Measurements from ENCODE around the gene IL36RN.
"Not testable (repeated sequence)": the region's sequence is repeated elsewhere in the genome, so short reads cannot be mapped to it uniquely, and the experiment has no call there.

IL36RN gene

DNA sequence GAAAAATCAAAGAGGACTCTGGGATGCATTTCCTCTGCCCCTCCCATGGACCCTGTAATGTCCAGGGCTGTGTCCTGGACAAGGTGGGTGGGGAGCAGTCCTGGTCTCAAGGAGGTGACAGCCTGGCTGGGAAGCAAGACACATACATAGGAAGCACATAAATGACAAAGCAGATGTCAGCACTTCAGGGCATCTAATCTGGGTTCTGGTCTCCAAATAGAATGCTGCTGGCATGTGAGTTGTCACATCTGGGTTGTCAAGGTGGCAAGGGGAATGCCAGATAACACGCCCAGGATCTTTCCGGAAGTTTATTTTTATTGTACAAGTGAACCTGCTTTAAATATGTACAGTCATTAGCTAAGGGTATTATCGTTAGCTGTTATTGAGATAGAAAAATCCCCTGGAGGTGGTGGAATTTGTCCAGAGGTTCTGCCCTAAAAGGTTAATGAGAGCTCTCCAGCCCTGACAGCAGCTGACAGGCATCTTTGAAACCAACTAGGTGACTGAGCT, 14.4 kb downstream of the IL36RN start:
- no peak for DNase-seq (ENCODE audit: low read depth, low spot score)

DNA sequence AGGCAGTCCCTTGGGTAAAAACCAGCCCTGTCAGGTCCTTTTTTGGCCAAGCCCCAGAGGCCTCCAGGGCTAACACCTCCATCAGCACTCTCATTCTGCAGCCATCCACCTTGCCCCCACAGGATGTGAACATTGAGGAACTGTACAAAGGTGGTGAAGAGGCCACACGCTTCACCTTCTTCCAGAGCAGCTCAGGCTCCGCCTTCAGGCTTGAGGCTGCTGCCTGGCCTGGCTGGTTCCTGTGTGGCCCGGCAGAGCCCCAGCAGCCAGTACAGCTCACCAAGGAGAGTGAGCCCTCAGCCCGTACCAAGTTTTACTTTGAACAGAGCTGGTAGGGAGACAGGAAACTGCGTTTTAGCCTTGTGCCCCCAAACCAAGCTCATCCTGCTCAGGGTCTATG, 16.0 kb downstream of the IL36RN start:
- DNase-seq (ENCODE audit: low read depth, low spot score): no peak

DNA sequence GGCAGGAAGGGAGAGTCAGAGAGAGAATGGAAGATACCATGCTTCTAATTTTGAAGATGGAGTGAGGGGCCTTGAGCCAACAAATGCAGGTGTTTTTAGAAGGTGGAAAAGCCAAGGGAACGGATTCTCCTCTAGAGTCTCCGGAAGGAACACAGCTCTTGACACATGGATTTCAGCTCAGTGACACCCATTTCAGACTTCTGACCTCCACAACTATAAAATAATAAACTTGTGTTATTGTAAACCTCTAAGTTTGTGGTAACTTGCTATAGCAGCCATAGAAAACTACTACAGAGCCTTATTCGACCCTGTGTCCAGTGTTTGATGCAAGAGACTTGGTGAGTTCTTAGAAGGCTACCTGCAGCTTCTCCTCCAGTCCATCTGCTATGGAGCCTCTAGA, 16.6 kb downstream of the IL36RN start:
- DNase-seq (ENCODE audit: low read depth, low spot score): no peak

DNA sequence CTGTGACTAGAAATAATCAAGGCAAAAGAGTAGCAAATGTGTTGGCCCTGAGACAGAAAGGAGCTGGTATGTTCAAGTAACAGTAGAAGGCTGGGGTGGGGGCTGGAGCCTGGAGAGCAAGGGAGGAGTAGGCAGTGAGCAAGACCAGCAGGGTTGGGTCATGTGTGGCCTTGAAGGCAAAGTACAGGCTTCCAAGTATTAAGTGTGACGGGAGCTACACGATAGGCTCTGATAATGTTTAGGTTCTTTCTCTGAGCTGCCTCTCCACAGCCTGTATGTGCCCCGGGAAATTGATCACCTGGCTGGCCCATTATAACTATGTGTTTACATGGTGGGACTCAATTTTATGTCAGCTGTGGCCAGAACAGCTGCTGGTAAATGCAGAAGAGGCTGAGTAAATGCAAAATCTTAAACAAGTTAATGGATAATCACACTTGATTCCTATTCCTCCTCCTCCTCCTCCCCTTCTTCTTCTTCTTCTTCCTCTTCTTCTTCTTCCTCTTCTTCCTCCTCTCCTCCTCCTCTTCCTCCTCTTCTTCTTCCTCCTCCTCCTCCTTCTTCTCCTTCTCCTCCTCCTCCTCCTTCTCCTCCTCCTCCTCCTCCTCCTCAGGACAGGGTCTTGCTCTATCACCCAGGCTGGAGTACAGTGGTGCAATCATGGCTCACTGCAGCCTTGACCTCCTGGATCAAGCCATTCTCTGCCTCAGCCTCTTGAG, 18.1 kb downstream of the IL36RN start:
- DNase-seq (ENCODE audit: low read depth, low spot score): no peak

GRCh38 chr2:113077921-113078320, 18.9 kb downstream of the IL36RN start:
- DNase-seq (ENCODE audit: low read depth, low spot score): no peak

- no peak for DNase-seq (ENCODE audit: low read depth, low spot score)
Measured at GRCh38 chr2:113078350-113078839, 19.4 kb downstream of the IL36RN start.

- no peak for DNase-seq (ENCODE audit: low read depth, low spot score)
Measured at GRCh38 chr2:113079131-113079530, 20.1 kb downstream of the IL36RN start.

- DNase-seq (ENCODE audit: low read depth, low spot score): no peak
Measured at GRCh38 chr2:113080134-113080533, 21.1 kb downstream of the IL36RN start.

- DNase-seq (ENCODE audit: low read depth, low spot score): no peak
Measured at GRCh38 chr2:113081488-113082210, 22.7 kb downstream of the IL36RN start.

- DNase-seq (ENCODE audit: low read depth, low spot score): no peak
Measured at GRCh38 chr2:113083296-113083695, 24.3 kb downstream of the IL36RN start.

DNA sequence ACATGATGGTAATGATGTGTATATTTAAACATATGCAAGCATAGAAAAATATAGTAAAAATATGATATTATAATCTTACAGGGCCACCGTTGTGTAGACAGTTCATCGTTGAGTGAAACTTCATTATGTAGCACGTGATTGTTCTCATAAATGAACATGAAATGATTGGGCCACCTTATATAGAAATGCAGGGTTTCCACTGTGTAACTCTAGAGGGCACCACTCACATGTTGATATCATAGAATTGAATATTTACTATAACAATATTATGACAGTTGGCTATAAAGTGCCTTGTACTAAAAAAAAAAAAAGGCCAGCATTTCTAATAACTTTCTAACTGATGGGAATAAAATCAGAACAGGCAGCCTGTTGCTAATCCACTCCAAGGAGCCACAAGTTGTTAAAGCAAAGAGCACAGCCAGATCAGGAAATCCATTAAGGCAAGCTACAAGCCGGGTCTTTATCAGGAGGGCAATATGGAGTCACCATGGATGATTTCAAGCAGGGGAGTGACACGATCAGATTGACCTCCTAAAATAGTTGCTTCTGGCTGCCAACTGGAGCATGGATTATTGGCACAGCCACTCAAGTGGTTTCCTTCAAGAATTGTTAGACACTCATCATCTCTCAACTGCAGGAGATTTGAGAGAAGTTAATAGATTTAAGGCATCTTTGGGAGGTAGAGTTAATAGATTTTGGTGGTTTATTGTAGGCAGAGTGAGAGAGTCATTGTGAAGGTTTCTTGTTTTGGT, 25.4 kb downstream of the IL36RN start:
- no peak for DNase-seq (ENCODE audit: low read depth, low spot score)

- no peak for DNase-seq (ENCODE audit: low read depth, low spot score)
Measured at GRCh38 chr2:113085542-113085941, 26.5 kb downstream of the IL36RN start.

- DNase-seq (ENCODE audit: low read depth, low spot score): no peak
Measured at GRCh38 chr2:113088213-113088992, 29.4 kb downstream of the IL36RN start.

DNA sequence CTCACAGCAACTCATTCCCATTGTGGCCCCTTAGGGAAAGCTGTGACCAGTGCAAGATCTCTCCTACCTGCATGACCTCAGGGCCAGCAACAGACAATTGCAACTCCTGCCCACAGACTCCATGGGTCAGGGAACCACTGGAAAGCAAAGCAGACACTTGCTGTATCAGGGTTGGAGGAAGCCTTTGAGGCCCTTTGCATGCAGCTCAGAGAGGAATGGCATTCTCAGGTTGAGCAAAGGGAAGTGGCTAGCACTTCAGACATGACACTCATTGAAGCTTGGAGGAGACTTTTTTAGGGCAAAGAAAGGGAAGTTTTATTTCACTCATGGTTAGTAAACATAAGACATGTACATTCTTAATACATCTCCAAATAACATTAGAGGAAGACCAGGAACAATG, 30.9 kb downstream of the IL36RN start:
- DNase-seq (ENCODE audit: low read depth, low spot score): no peak

- no peak for DNase-seq (ENCODE audit: low read depth, low spot score)
Measured at GRCh38 chr2:113091231-113091896, 32.4 kb downstream of the IL36RN start.

DNA sequence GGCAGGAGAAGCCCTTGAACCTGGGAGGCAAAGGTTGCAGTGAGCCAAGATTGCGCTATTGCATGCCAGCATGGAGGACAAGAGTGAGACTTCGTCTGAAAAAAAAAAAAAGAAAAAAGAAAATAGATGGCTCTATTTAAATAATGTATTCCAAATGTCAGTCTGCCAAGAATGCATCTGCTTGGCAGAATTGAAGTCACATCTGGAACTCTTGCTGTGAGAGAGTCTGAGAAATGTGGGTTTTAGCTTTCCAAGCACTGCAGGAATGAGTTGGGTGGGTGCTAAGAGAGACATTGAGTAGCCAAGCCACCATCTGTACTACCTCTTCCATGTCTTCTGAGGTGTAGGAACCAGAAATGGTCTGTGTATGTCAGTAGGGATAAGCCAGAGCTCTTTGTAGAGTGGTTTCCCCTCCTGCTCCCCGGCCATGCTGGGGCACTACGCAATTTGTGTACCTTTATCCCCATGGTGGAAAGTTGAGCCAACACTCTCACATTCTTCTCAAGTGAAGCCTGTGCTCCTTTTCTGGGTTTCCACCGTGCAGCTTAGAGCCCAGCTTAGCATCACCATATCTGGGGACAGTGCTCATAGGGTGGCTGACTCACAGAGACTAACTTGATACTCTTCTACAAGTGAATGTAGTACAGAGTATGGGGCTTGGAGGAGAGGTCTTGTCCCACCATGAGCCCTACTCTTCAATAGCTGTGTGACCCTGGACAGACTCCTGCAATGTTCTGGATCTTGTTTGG, 34.0 kb downstream of the IL36RN start:
- DNase-seq (ENCODE audit: low read depth, low spot score): no peak

DNA sequence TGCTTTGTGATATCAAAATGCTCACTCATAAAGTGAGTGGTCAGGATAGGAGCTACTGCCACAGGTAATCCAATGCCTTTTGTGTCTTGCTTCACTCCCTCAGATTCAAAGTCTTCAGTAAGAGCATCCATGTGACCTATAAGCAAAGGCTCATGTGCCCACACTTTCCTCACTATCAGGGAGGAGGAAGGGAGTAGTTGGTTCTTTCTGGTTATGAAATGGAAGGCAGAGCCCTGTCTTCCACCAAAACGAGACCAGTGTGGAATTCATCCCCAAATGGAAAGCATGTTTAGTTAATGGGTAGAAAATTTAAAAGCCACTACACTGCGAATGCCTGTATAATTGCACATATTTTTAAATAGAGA, 34.6 kb downstream of the IL36RN start:
- no peak for DNase-seq (ENCODE audit: low read depth, low spot score)

DNA sequence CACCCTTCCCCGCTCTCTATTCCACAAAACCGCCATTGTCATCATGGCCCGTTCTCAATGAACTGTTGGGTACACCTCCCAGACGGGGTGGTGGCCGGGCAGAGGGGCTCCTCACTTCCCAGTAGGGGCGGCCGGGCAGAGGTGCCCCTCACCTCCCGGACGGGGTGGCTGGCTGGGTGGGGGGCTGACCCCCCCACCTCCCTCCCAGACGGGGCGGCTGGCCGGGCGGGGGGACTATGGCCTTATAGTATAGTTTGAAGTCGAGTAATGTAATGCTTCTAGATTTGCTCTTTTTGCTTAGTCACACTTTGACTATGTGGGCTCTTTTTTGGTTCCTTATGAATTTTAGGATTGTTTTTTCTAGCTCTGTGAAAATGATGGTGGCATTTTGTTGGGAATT, 37.3 kb downstream of the IL36RN start:
- DNase-seq (ENCODE audit: low read depth, low spot score): not testable (repeated sequence)

DNA sequence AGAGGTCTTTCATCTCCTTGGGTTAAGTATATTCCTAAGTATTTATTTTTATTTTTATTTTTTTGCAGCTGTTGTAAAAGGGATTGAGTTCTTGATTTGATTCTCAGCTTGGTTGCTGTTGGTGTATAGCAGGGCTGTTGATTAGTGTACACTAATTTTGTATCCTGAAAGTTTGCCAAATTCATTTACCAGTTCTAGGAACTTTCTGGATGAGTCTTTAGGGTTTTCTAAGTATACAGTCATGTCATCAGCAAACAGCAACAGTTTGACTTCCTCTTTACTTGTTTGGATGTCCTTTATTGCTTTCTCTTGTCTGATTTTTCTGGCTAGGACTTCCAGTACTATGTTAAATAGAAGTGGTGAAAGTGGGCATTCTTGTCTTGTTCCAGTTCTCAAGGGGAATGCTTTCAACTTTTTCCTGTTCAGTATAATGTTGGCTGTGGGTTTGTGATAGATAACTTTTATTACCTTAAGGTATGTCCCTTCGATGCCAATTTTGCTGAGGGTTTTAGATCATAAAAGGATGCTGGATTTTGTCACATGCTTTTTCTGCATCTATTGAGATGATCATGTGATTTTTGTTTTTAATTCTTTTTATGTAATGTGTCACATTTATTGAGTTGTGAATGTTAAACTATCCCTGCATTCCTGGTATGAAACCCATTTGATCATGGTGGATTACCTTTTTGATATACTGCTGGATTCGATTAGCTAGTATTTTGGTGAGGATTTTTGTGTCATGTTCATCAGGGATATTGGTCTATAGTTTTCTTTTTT, 38.0 kb downstream of the IL36RN start:
- DNase-seq (ENCODE audit: low read depth, low spot score): not testable (repeated sequence)

Data from brain pericyte (primary cell).